Upper lobe of left lung (tissue), 4 donors: Measurements from ENCODE around the gene UNCX.

ENCODE experiments used
- CTCF ChIP-seq, 6 experiments: fragments of 450-650 bp in 4 of 6; fragments of 200-600 bp in 2 of 6; sonication (generic) in 2 of 6; IDR thresholded peaks; one replicate each; pipeline ENCODE4 v1.5.1; 2016 to 2019; ENCODE audit warnings: antibody characterized with exemption in 6 of 6
- POLR2A ChIP-seq, 4 donors: fragments of 450-650 bp; IDR thresholded peaks; one replicate each; pipeline ENCODE4 v1.5.1; 2016 to 2017; ENCODE audit warnings: antibody characterized with exemption in 4 of 4, mild to moderate bottlenecking in 2 of 4

GRCh38 chr7:1220000-1220726, 12.5 kb upstream of the UNCX start:
- TF ChIP-seq CTCF (IDR thresholded peaks at IDR 0.05) = no peak
- no peak for TF ChIP-seq POLR2A (IDR thresholded peaks at IDR 0.05)
